ENCODE data around the gene NME4.

DNA sequence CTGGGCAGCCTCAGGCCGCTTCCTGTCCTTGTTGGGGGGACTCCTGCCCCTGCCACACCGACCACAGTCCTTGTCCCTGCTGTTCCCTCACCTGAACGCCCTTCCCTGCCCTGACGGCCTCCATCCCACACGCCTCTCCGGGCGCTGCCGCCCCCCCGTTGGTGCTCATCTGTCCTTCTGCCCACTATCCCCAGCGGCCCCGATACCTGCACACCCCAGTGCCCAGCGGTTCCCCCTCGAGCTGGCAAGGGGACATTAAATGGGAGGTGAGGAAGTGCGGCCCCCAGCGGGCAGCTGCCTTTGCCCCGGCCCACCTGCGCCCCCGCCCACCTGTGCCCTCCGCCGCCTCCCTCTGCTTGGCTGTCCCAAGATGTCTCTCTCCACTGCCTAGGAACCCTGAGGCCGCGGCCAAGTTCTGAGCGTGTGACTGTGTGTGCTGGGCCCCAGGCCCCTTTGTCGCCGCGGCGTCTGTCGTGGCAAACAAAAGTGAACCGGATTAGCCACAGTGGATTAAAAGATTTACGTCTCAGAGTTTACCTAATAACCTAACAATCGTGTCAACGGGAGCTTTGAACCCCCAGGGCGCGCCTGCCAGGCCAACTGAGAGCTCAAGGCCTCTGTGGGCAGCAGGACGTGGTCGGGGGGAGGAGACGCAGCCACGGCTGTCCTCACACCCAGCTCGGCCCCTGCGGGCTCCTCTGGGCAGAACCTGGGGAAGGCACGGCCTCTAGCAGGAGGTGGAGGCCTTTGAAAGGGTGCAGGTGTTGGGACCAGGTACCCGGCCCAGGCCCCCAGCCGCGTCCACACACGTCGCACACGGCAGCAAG, 36.9 kb upstream of the NME4 start:
- TF ChIP-seq, protein P1, sequence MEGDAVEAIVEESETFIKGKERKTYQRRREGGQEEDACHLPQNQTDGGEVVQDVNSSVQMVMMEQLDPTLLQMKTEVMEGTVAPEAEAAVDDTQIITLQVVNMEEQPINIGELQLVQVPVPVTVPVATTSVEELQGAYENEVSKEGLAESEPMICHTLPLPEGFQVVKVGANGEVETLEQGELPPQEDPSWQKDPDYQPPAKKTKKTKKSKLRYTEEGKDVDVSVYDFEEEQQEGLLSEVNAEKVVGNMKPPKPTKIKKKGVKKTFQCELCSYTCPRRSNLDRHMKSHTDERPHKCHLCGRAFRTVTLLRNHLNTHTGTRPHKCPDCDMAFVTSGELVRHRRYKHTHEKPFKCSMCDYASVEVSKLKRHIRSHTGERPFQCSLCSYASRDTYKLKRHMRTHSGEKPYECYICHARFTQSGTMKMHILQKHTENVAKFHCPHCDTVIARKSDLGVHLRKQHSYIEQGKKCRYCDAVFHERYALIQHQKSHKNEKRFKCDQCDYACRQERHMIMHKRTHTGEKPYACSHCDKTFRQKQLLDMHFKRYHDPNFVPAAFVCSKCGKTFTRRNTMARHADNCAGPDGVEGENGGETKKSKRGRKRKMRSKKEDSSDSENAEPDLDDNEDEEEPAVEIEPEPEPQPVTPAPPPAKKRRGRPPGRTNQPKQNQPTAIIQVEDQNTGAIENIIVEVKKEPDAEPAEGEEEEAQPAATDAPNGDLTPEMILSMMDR (IDR thresholded peaks at IDR 0.05): no peak
- TF ChIP-seq POLR2A (IDR thresholded peaks at IDR 0.05): no peak

Measured in tibial nerve (tissue), 3 donors.